IPS DF 4.7 (cell line): ENCODE results near the gene HACD4.
"Not testable (repeated sequence)": the region's sequence is repeated elsewhere in the genome, so short reads cannot be mapped to it uniquely, and the experiment has no call there.

Source experiments
- DNase-seq: peaks from one replicate; pipeline ENCODE4 v3.0.0-alpha.2; 2013; ENCODE audit warnings: low spot score; ENCODE audit errors: extremely low read depth

HACD4 gene

GRCh38 chr9:20973246-20973947 lies 58.0 kb downstream of the HACD4 start:
- not testable (repeated sequence) for DNase-seq

DNA sequence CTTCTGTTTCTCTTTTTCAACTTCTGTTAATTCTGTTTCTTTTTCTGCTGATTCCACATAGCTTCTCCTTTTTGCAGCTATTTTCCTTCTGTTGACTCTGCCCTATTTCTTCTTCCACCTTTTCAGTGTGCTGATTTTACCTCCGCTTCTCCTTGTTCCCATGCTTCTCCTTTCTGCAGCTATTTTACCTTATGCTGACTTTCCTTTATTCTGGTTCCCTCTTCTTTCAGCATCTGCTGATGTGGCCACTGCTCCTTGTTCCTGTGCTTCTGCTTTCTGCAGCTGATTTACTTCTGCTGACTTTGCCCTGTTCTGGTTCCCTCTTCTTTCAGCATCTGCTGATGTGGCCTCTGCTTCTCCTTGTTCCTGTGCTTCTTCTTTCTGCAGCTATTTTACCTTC lies 58.8 kb downstream of the HACD4 start:
- DNase-seq: no peak

DNA sequence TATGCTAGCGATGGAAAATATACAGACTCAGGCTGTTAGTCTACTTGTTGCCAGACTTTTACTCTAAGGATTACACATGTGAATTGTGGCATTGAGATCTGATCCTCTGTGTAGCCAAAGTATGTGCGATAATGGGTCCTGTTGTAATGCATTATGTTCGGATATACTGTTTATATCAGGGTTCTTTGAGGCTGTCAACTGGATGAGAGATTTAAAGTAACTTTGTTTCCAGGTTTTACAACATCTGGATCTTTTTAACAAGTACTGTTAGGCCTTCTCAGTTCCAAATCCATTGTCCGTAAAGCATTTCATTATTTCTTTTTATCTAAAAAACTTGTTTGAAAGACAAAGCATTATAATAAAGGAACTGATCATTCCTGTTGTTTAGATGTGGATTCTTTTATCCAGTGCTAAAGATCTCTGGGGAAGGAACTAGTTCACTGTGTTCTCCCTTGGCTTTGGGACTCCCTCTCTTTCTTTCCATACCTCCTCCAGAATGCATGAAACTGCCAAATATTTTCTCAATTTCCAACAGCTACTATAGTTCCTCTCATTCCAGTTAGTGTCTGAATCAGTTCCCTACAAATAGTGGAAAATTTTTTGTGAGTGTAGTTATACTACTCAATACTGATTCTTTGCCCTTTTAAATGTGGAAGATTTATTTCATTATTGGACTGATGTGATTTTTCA lies 68.8 kb downstream of the HACD4 start:
- DNase-seq: no peak

GRCh38 chr9:20950707-20951106 lies 80.7 kb downstream of the HACD4 start:
- no peak for DNase-seq
